B cell (primary cell): Measurements from ENCODE around the gene NCDN. TPM values are rescaled to one million over a fixed set of nuclear protein-coding genes. Genes with fewer than 3 reads are reported as not detected.

ENCODE experiments used
- ATAC-seq: fragments of 200-7000 bp; cut with Tn5 transposase; one replicate; pipeline ENCODE4 v1.10.0; 2021; ENCODE audit warnings: low read depth, mild to moderate bottlenecking, moderate number of reproducible peaks, moderate library complexity
- CTCF ChIA-PET: fragments of 350-600 bp; sonication (Branson Sonifier 250); formaldehyde crosslinking; loops from one replicate; lab custom pipeline; 2021; ENCODE audit warnings: antibody characterized with exemption, inconsistent platforms; lab: Charles Lee
- POLR2A ChIA-PET: fragments of 350-600 bp; sonication (Branson Sonifier 250); formaldehyde crosslinking; loops from one replicate; lab custom pipeline; 2021; ENCODE audit warnings: antibody characterized with exemption; lab: Charles Lee
- DNase-seq: peaks from one replicate; pipeline ENCODE4 v3.0.0; 2013
- H2AFZ ChIP-seq: 2 replicates; pipeline ENCODE4 v1.6.1; 2012; ENCODE audit warnings: mild to moderate bottlenecking, low read depth, low read length; ENCODE audit not compliant: insufficient read depth, poor library complexity, severe bottlenecking
- H3K27ac ChIP-seq, 2 donors: 1 replicate in 1 of 2; 2 replicates in 1 of 2; pipeline ENCODE4 v1.5.1; 2012 to 2013; ENCODE audit warnings: low read length in 2 of 2, mild to moderate bottlenecking in 2 of 2, moderate library complexity in 1 of 2
- H3K27me3 ChIP-seq, 4 experiments: fragments of 200-600 bp in 1 of 4; sonication (generic) in 1 of 4; replicated peaks in 1 of 4; 1 replicate in 2 of 4; 2 replicates in 2 of 4; pipeline versions ENCODE4 v1.6.1 to v1.7.0; 2013 to 2016; ENCODE audit warnings: low read length in 3 of 4, mild to moderate bottlenecking in 2 of 4, mixed read lengths in 1 of 4, moderate library complexity in 1 of 4; ENCODE audit not compliant: insufficient read depth in 4 of 4, control insufficient read depth in 3 of 4; ENCODE audit errors: control extremely low read depth in 1 of 4
- H3K36me3 ChIP-seq, 2 experiments: replicated peaks in 1 of 2; 1 replicate in 1 of 2; 2 replicates in 1 of 2; pipeline versions ENCODE4 v1.6.1 to v1.7.1; 2013; ENCODE audit warnings: low read length in 1 of 2; ENCODE audit not compliant: insufficient read depth in 2 of 2, control insufficient read depth in 1 of 2; ENCODE audit errors: control extremely low read depth in 1 of 2, extremely low read depth in 1 of 2
- H3K4me1 ChIP-seq, 2 donors: fragments of 200-600 bp in 1 of 2; sonication (generic) in 1 of 2; 1 replicate in 1 of 2; 2 replicates in 1 of 2; pipeline versions ENCODE4 v1.5.1 to v1.6.1; 2013 to 2017; ENCODE audit warnings: low read length in 2 of 2; ENCODE audit not compliant: control insufficient read depth in 2 of 2, insufficient read depth in 2 of 2
- H3K4me2 ChIP-seq: replicated peaks from 2 replicates; pipeline ENCODE3; 2012; ENCODE audit warnings: mild to moderate bottlenecking, low read depth, low read length; ENCODE audit not compliant: poor library complexity, severe bottlenecking
- H3K4me3 ChIP-seq, 5 experiments: fragments of 200-600 bp in 1 of 5; sonication (generic) in 1 of 5; 1 replicate in 3 of 5; 2 replicates in 2 of 5; pipeline versions ENCODE4 v1.5.1 to v1.7.0; 2011 to 2016; ENCODE audit warnings: low read length in 4 of 5, mild to moderate bottlenecking in 4 of 5, low read depth in 2 of 5, control low read depth in 1 of 5, moderate library complexity in 1 of 5; ENCODE audit not compliant: insufficient read depth in 1 of 5; ENCODE audit errors: control extremely low read depth in 1 of 5, extremely low read depth in 1 of 5
- H3K79me2 ChIP-seq: fragments of 200-600 bp; sonication (generic); one replicate; pipeline ENCODE4 v1.6.0; 2016; ENCODE audit warnings: low read length; ENCODE audit not compliant: control insufficient read depth, insufficient read depth
- H3K9ac ChIP-seq: fragments of 200-600 bp; sonication (generic); 2 replicates; pipeline ENCODE4 v1.6.1; 2017; ENCODE audit warnings: mild to moderate bottlenecking, low read length, moderate library complexity
- H3K9me3 ChIP-seq, 3 donors: one replicate each; pipeline versions ENCODE4 v1.6.1 to v1.7.1; 2013; ENCODE audit warnings: low read length in 2 of 3; ENCODE audit not compliant: control insufficient read depth in 2 of 3, insufficient read depth in 1 of 3; ENCODE audit errors: control extremely low read depth in 1 of 3
- H4K20me1 ChIP-seq: 2 replicates; pipeline ENCODE4 v1.6.0; 2012; ENCODE audit warnings: mild to moderate bottlenecking, low read length; ENCODE audit not compliant: insufficient read depth, control insufficient read depth, poor library complexity, severe bottlenecking
- H3K27ac Mint-ChIP-seq: one replicate; pipeline ENCODE4 v1.8.0; 2021; ENCODE audit warnings: mixed read lengths
- H3K27me3 Mint-ChIP-seq: one replicate; pipeline ENCODE4 v1.8.0; 2021; ENCODE audit warnings: mixed read lengths
- H3K4me1 Mint-ChIP-seq: one replicate; pipeline ENCODE4 v1.8.0; 2021; ENCODE audit warnings: mixed read lengths
- H3K4me3 Mint-ChIP-seq: one replicate; pipeline ENCODE4 v1.8.0; 2021; ENCODE audit warnings: mixed read lengths
- H3K9me3 Mint-ChIP-seq: one replicate; pipeline ENCODE4 v1.8.0; 2022; ENCODE audit warnings: mixed read lengths; ENCODE audit not compliant: insufficient read depth
- CTCF ChIP-seq: fragments of 200-600 bp; IDR thresholded peaks from one replicate; pipeline ENCODE4 v1.8.0; 2022; ENCODE audit warnings: antibody characterized with exemption, mild to moderate bottlenecking
- EZH2 ChIP-seq: IDR thresholded peaks from 2 replicates; pipeline ENCODE4 v1.6.1; 2012; ENCODE audit warnings: borderline replicate concordance, low read depth, mild to moderate bottlenecking, moderate library complexity, low read length; ENCODE audit not compliant: insufficient read depth, poor library complexity, severe bottlenecking
- WGBS: methylation state at CpG from one replicate; pipeline ENCODE4 v1.1.5; 2013; ENCODE audit warnings: missing lambda C conversion rate; ENCODE audit not compliant: insufficient coverage; 5-methylcytosine and 5-hydroxymethylcytosine counted together
- intact Hi-C: fragments of 100-400 bp; cut with micrococcal nuclease; formaldehyde crosslinking; loops from one replicate; pipeline ENCODE4 v1.10.0; 2022
- polyA plus RNA-seq: library from polyadenylated mRNA; depleted of rRNA; stranded (reverse); fragments of >200 nt; gene quantifications from 2 replicates; pipeline ENCODE4 v1.2.3, GENCODE V29; 2012
- total RNA-seq, 2 donors: library from RNA; stranded (reverse); fragments of 120-200 nt in 1 of 2; gene quantifications; 1 replicate in 1 of 2; 2 replicates in 1 of 2; pipeline versions ENCODE4 v1.2.3 to v1.2.4, GENCODE V29; 2013 to 2022

Gene NCDN
- total and polyA plus RNA-seq, 2 donors (not counting 1 experiment from before 2014, with no cell fraction given), result 13.6 to 19.8 TPM

- Histone ChIP-seq H3K4me1 (peaks cover 15 to 26% of the 10 kb centered on the region in 2 donors), H2AFZ (peak overlapping the region; percentile 89), H3K27ac (peak overlapping the region; percentile 68 to 82), H4K20me1 (no peaks in the 10 kb centered on the region), H3K27me3 (no peaks in the 10 kb centered on the region), H3K9ac (peak overlapping the region; percentile 93), H3K9me3 (no peaks in the 10 kb centered on the region), H3K79me2 (peaks cover 23% of the 10 kb centered on the region), H3K4me3 (peak overlapping the region; percentile 82 to 94 (median 90)), H3K36me3 (peaks cover 2% of the 10 kb centered on the region in 2 experiments), H3K4me2 (peak overlapping the region; percentile 94)
- Mint-ChIP-seq H3K9me3 (no peaks in the 10 kb centered on the region), H3K27ac (peak overlapping the region; percentile 99), H3K4me1 (peaks cover 41% of the 10 kb centered on the region), H3K27me3 (no peaks in the 10 kb centered on the region), H3K4me3 (peak overlapping the region; percentile 98)
- ChIA-PET CTCF (interaction anchor here (0.6 kb wide), 1 partner anchor 266 kb away, joined by 3 read pairs; no protein-coding TSS in a partner anchor), POLR2A (interaction anchor here (0.6 kb wide), 1 partner anchor 161 kb away, joined by 17 read pairs; no protein-coding TSS in a partner anchor)
- ATAC-seq, result no peak
- TF ChIP-seq EZH2 (no peak), CTCF (no peak)
- 51% methylated on average over 20 of the region's 26 CpGs for WGBS
- no peak for DNase-seq
- intact Hi-C loops, result loop anchor here (5.0 to 10.0 kb wide), 2 partner anchors 526 to 704 kb away; partner anchors contain the start of genes SMIM12 and ZMYM6
Measured at GRCh38 chr1:35558374-35559316, 1.0 kb downstream of the NCDN start.
